GM12892 (cell line): Measurements from ENCODE around the gene WDR81.
"Not testable (repeated sequence)": the region's sequence is repeated elsewhere in the genome, so short reads cannot be mapped to it uniquely, and the experiment has no call there.

ENCODE experiments used
- DNase-seq: peaks from one replicate; pipeline ENCODE4 v3.0.0; 2011; ENCODE audit not compliant: insufficient read length
- FAIRE-seq: peaks from 2 replicates; lab custom pipeline; 2011; peaks lifted over from hg19 to GRCh38; lab: Jason Lieb, UNC
- POLR2A ChIP-seq: IDR thresholded peaks from 2 replicates; pipeline ENCODE4 v1.6.1; 2011; ENCODE audit warnings: low read depth, low read length, control low read depth
- POLR2AphosphoS5 ChIP-seq: IDR thresholded peaks from 2 replicates; pipeline ENCODE4 v1.6.1; 2011; ENCODE audit warnings: low read depth, low read length, control low read depth
- TAF1 ChIP-seq: IDR thresholded peaks from 2 replicates; pipeline ENCODE4 v1.6.1; 2011; ENCODE audit warnings: low read depth, mild to moderate bottlenecking, control low read depth, low read length, borderline replicate concordance

The WDR81 gene

DNA sequence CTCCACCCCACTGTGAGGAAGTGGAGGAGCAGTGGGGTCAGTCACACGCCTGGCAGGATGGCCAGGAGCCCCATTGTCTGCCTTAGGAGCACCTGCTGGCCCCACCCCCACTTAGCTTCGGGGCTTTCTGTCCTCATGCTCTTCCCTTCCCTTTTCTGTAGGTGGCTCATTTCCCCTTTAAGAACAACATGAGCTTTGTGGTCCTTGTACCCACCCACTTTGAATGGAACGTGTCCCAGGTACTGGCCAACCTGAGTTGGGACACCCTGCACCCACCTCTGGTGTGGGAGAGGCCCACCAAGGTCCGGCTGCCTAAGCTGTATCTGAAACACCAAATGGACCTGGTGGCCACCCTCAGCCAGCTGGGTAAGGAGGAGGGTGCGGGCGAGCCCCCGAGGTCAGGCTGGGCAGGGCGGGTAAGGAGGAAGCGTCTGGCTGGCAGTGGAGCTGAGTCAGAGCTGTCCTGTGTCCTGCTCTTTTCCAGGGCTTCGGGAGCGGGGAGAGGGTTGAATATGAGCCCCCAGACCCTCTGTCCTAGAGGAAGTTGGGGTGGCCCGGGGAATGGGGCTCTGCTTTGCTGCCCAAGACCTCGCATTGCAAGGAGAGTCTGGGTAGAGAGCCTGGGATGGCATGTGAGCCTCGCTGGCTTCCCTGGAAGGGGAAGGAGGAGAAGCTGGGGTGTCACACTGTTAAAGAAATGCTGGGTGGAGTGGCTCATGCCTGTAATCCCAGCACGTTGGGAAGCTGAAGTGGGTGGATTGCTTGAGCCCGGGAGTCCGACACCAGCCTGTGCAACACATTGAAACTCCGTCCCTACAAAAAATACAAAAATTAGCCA, 28.1 kb downstream of the WDR81 start:
- no peak for FAIRE-seq
- no peak for DNase-seq
- TF ChIP-seq POLR2A, result no peak
- TF ChIP-seq POLR2AphosphoS5, result no peak
- TF ChIP-seq TAF1, result no peak

DNA sequence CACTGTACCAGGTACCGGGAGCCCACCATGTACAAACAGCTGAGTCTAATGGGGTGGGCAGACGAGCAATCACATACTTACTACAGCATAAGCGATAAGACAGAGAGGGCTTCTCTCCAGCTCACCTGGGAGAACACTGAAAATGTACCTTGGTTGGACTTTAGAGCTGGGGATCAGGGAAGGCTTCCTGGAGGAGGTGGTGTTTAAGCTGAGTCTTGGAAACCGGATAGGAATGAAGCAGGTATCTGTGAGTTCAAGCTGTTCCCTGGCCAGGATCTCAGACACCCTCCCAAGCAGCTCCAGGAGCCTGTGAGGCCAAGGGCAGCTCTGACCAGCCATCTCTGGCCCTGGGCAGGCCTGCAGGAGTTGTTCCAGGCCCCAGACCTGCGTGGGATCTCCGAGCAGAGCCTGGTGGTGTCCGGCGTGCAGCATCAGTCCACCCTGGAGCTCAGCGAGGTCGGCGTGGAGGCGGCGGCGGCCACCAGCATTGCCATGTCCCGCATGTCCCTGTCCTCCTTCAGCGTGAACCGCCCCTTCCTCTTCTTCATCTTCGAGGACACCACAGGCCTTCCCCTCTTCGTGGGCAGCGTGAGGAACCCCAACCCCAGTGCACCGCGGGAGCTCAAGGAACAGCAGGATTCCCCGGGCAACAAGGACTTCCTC, 29.4 kb downstream of the WDR81 start:
- no peak for TF ChIP-seq TAF1
- no peak for TF ChIP-seq POLR2AphosphoS5
- TF ChIP-seq POLR2A, result no peak
- DNase-seq, result no peak
- FAIRE-seq, result no peak

DNA sequence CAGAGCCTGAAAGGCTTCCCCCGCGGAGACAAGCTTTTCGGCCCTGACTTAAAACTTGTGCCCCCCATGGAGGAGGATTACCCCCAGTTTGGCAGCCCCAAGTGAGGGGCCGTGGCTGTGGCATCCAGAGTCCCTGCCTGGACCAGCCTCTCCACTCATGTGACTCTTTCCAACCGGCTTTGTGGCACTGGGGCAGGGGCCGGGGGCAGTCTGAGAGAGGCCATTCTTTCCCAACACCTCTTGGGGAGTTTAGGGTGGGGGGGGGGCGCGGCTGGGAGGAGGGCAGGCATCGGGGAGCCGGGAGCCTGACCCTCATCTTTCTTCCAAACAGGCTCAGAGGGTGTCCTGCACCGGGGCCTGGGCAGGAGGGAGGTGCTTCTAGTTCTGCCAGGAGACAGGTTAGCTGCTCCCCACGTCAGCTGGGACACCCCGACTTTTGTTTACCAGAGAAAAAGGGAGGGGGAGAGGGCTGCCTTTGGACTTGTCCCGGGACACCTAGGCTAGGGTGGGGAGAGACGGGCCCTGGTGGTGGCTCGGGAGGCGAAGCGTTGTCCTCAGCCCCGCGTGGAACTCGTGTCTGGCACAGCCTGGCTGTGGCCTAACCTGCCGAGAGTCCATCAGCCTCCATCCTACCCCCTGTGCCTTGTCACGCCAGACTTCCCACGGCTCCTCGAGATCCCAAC, 30.1 kb downstream of the WDR81 start:
- FAIRE-seq (no peak), DNase-seq (no peak)
- no peak for TF ChIP-seq TAF1
- no peak for TF ChIP-seq POLR2AphosphoS5
- no peak for TF ChIP-seq POLR2A

DNA sequence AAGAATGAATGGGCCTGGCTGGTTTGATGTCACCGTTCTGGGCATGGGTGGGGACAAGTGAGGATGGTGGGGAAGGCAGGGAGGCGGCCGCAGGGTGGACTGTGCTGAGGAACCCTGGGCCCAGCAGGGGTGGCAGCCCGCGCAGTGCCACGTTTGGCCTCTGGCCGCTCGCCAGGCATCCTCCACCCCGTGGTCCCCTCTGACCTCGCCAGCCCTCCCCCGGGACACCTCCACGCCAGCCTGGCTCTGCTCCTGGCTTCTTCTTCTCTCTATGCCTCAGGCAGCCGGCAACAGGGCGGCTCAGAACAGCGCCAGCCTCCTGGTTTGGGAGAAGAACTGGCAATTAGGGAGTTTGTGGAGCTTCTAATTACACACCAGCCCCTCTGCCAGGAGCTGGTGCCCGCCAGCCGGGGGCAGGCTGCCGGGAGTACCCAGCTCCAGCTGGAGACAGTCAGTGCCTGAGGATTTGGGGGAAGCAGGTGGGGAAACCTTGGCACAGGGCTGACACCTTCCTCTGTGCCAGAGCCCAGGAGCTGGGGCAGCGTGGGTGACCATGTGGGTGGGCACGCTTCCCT, 30.8 kb downstream of the WDR81 start:
- FAIRE-seq (no peak), DNase-seq (no peak)
- TF ChIP-seq POLR2A, result no peak
- no peak for TF ChIP-seq POLR2AphosphoS5
- no peak for TF ChIP-seq TAF1

DNA sequence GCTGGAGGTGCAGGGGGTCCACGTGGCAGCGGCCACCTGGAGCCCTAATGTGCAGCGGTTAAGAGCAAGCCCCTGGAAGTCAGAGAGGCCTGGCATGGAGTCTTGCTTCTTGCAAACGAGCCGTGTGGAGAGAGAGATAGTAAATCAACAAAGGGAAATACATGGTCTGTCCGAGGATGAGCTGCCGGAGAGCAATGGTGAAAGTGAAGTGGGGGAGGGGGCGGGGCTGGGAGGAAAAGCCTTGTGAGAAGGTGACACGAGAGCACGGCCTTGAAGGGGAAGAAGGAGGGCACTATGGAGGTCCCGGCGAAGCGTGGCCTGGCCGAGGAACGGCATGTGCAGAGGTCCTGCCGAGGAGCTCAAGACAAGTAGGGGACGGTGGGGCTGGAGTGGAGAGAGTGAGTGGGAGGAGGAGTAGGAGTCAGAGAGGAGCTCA, 31.3 kb downstream of the WDR81 start:
- DNase-seq (no peak), FAIRE-seq (no peak)
- TF ChIP-seq TAF1 (no peak), POLR2A (no peak), POLR2AphosphoS5 (no peak)

DNA sequence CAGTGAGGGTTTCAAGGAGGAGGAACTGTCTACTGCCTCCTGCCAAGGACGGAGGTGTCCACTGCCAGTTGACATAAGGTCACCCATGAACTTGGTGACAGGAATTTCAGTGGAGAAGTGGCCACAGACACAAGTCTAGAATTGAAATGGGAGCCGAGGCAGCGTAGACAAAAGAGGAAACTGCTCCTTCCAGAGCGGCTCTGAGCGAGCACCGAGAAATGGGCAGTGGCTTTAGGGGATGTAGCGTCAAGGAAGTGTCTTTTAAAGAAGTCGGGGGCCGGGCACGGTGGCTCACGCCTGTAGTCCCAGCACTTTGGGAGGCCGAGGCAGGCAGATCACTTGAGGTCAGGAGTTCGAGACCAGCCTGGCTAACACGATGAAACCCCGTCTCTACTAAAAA, 34.3 kb downstream of the WDR81 start:
- no peak for FAIRE-seq
- no peak for DNase-seq
- TF ChIP-seq TAF1 (no peak), POLR2AphosphoS5 (no peak), POLR2A (no peak)

DNA sequence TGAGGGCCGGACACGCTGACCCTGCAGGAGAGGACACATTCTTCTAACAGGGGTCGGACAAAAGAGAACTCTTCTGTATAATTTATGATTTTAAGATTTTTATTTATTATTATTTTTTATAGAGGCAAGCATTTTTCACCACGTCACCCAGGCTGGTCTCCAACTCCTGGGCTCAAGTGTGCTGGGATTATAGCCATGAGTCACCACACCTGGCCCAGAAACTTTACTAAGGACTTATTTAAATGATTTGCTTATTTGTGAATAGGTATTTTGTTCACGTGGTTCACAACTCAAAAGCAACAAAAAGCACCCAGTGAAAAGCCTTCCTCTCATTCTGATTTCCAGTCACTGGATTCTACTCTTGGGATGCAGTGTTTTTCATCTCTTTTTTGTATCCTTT, 35.0 kb downstream of the WDR81 start:
- TF ChIP-seq TAF1 (no peak), POLR2A (no peak), POLR2AphosphoS5 (no peak)
- no peak for FAIRE-seq

DNA sequence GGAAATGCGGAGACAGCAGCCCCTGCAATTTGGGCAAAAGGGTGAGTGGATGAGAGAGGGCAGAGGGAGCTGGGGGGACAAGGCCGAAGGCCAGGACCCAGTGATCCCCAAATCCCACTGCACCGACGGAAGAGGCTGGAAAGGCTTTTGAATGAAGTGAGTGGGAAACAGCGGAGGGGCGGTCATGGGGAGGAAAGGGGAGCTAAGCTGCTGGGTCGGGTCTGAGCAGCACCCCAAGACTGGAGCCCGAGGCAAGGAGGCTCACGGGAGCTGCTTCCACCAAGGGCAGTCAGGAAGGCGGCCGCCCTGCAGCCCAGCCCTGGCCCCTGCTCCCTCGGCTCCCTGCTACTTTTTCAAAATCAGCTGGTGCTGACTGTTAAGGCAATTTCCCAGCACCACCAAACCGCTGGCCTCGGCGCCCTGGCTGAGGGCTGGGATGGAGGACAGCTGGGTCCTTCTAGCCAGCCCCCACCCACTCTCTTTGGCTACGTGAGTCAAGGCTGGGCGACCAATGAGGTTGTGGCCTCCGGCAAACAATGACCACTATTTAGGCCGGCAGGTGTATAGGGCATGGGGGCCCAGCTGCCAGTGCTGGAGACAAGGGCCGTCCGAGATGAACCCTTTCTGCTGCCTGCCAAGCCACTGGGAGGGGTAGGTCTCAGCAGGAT, 37.9 kb downstream of the WDR81 start:
- FAIRE-seq (no peak), DNase-seq (no peak)
- TF ChIP-seq POLR2AphosphoS5 (no peak), TAF1 (no peak), POLR2A (no peak)

More for the DNA sequence above, 35.0 kb downstream of the WDR81 start:
- DNase-seq, result no peak

DNA sequence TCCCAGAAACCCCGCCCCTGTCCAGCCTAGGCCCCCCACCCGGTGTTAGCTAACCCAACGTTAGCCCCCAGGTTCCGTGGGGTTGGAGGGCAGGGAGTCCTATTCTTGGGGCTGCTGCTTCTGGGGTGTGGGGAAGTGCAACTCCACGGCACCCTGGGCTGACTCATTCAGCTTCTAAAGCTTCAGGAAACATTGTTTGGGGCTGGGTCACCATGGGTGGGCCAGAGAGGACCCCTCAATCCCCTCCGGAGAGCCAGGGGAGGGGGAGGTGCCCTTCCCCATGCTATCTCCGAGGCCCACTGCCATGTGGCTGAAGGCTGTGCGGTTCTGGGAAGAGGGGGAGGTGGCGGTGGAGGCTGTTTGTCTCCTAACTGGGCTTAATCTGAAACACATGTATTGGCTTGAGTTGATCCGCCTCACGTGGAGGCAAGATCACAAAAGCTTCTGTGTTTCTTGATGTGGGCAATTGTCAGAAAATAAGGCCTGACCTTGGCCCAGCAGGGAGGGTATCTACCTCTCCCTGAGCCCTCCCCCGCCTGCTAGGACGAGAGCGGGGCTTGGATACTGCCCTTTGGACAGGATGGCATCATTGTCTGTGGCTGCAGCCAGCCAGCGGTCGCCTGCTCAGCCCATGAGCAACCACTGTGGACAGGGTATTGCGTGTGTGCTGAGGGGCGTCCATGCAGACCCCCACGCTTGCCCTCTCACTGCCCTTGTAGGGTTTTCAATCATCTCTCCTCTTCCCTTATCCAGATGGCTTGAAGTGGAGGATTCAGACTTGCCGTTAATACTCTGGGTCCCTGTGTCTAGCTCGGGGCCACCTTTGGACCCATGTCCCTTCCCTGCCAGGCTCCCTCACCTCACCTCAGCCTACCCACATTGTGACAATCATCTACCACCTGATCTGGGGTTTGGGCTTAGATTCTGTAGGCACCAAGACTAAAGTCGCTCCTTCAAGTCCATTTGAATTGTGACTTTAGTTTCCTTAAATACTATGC, 38.7 kb downstream of the WDR81 start:
- DNase-seq (no peak), FAIRE-seq (peak; percentile 74)
- TF ChIP-seq TAF1 (no peak), POLR2AphosphoS5 (no peak), POLR2A (no peak)

DNA sequence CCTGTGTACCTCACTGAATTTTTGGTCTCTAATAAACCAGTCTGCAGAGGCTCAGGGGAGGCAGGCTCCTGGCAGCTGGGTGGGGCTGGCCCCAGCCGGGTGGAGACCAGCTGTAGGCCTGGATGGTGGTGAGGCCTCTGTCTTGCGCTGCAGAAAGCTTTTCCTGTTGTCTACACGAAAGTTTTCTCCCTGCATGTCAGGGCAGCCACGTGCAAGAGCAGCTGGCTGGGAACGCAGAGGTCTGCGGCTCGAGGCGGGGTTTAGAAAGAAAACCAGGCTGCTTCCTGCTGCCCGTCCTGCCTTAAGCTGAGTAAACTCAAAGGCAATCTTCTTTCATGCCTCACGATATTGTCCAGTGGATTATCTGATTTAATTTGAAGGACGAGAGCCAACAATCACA, 39.8 kb downstream of the WDR81 start:
- no peak for TF ChIP-seq POLR2A
- no peak for TF ChIP-seq POLR2AphosphoS5
- TF ChIP-seq TAF1, result no peak
- peak; percentile 74 for FAIRE-seq
- no peak for DNase-seq

DNA sequence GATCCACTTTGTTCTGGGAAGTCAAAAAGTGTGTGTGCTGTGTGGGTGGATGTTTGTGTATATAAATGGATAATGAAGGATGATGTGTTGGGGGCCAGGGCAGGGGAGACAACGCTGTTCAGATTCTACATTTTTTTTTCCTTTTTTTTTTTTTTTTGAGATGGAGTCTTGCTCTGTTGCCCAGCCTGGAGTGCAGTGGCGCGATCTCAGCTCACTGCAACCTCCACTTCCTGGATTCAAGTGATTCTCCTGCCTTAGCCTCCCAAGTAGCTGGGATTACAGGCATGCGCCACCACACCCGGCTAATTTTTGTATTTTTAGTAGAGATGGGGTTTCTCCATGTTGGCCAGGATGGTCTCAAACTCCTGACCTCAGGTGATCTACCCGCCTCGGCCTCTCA, 40.2 kb downstream of the WDR81 start:
- DNase-seq, FAIRE-seq: not testable (repeated sequence)
